IMR-90 (cell line): Measurements from ENCODE around the gene GPC6.

ENCODE experiments used
- CEBPB ChIP-seq: IDR thresholded peaks from 2 replicates; pipeline ENCODE4 v1.6.1; 2012; ENCODE audit warnings: low read depth, low read length, improper control_type of control experiment
- CHD1 ChIP-seq: IDR thresholded peaks from 2 replicates; pipeline ENCODE4 v1.6.1; 2012; ENCODE audit warnings: low read depth, low read length, improper control_type of control experiment
- FOS ChIP-seq: fragments of 150-350 bp; IDR thresholded peaks from 2 replicates; pipeline ENCODE4 v1.6.1; 2016; ENCODE audit warnings: low read depth, low read length
- MAFK ChIP-seq: IDR thresholded peaks from 2 replicates; pipeline ENCODE4 v1.6.1; 2012; ENCODE audit warnings: low read depth, low read length, improper control_type of control experiment
- MAZ ChIP-seq: IDR thresholded peaks from 2 replicates; pipeline ENCODE4 v1.6.1; 2012; ENCODE audit warnings: low read depth, mild to moderate bottlenecking, low read length, improper control_type of control experiment, moderate library complexity, borderline replicate concordance
- MXI1 ChIP-seq: IDR thresholded peaks from 2 replicates; pipeline ENCODE4 v1.6.1; 2012; ENCODE audit warnings: low read depth, mild to moderate bottlenecking, low read length, moderate library complexity, borderline replicate concordance
- NFE2L2 ChIP-seq: fragments of 150-350 bp; IDR thresholded peaks from 2 replicates; pipeline ENCODE4 v1.6.1; 2016; ENCODE audit warnings: low read depth, mild to moderate bottlenecking, low read length
- POLR2A ChIP-seq: IDR thresholded peaks from 2 replicates; pipeline ENCODE4 v1.6.1; 2012; ENCODE audit warnings: mild to moderate bottlenecking, low read depth, low read length
- RAD21 ChIP-seq: IDR thresholded peaks from 2 replicates; pipeline ENCODE4 v1.6.1; 2012; ENCODE audit warnings: low read length, improper control_type of control experiment
- RCOR1 ChIP-seq: IDR thresholded peaks from 2 replicates; pipeline ENCODE4 v1.6.1; 2012; ENCODE audit warnings: mild to moderate bottlenecking, low read length, improper control_type of control experiment; ENCODE audit not compliant: insufficient replicate concordance
- RFX5 ChIP-seq: IDR thresholded peaks from 2 replicates; pipeline ENCODE4 v1.8.0; 2012; ENCODE audit warnings: low read depth, mild to moderate bottlenecking, low read length, moderate library complexity
- SMC3 ChIP-seq: fragments of 150-350 bp; IDR thresholded peaks from 2 replicates; pipeline ENCODE4 v1.6.1; 2016; ENCODE audit warnings: low read depth, mild to moderate bottlenecking, antibody characterized with exemption, low read length, moderate library complexity
- TF ChIP-seq, protein P1 (sequence below): conservative IDR thresholded peaks from 2 replicates; pipeline ENCODE4 v1.5.1; 2012; ENCODE audit warnings: mild to moderate bottlenecking, low read depth, low read length, improper control_type of control experiment
- TF ChIP-seq, protein P2 (sequence below): fragments of 150-350 bp; IDR thresholded peaks from 2 replicates; pipeline ENCODE4 v1.6.1; 2017; ENCODE audit warnings: mild to moderate bottlenecking, antibody characterized with exemption, low read length, low read depth

DNA sequence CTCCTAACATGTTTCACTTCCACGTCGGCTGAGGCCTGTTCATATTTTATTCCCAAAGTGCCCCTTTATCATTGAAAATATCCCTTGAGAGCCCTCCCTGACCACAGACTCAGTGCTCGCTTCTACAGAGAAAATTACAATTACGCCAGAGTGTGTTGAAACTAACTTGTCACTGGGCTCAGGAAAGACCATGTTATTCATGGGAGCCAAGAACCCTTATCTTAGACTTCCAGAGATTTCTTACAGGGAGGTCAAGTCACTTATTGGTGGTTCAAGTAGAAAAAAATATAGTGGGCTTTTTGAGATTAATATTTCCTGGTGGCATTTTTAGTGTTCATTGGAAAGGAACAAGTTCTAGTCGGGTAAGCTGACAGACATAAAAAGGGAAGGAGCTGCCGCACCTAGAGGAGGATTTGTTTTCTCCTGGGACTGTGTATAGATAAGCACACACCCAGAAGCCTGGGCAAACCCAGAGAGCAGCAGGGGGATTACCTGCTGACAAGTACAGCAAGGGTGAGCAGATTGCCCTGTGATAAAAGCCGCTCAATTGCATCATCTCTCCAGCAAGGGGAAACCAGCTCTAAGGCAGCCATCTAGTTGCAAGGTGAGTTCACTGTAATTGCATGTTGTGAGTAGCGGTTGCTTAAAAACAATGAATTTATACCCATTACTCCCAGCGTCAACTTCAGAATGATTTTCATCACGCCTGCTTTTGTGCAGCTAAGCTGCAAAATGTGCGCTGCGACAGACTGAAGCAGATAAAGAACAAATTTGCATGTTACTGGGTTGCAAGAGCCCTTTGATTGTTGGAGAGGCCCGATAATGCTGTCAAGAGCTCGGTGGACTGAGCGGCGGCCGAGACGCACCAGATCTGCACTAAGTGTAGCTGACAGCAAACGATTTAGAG lies 1206.7 kb downstream of the GPC6 start:
- TF ChIP-seq, protein P1, sequence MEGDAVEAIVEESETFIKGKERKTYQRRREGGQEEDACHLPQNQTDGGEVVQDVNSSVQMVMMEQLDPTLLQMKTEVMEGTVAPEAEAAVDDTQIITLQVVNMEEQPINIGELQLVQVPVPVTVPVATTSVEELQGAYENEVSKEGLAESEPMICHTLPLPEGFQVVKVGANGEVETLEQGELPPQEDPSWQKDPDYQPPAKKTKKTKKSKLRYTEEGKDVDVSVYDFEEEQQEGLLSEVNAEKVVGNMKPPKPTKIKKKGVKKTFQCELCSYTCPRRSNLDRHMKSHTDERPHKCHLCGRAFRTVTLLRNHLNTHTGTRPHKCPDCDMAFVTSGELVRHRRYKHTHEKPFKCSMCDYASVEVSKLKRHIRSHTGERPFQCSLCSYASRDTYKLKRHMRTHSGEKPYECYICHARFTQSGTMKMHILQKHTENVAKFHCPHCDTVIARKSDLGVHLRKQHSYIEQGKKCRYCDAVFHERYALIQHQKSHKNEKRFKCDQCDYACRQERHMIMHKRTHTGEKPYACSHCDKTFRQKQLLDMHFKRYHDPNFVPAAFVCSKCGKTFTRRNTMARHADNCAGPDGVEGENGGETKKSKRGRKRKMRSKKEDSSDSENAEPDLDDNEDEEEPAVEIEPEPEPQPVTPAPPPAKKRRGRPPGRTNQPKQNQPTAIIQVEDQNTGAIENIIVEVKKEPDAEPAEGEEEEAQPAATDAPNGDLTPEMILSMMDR = no peak
- no peak for TF ChIP-seq RCOR1
- TF ChIP-seq RFX5 = no peak
- TF ChIP-seq POLR2A = no peak
- no peak for TF ChIP-seq RAD21
- no peak for TF ChIP-seq MXI1
- TF ChIP-seq NFE2L2 = no peak
- no peak for TF ChIP-seq MAZ
- no peak for TF ChIP-seq CHD1
- TF ChIP-seq, protein P2, sequence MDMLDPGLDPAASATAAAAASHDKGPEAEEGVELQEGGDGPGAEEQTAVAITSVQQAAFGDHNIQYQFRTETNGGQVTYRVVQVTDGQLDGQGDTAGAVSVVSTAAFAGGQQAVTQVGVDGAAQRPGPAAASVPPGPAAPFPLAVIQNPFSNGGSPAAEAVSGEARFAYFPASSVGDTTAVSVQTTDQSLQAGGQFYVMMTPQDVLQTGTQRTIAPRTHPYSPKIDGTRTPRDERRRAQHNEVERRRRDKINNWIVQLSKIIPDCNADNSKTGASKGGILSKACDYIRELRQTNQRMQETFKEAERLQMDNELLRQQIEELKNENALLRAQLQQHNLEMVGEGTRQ = no peak
- no peak for TF ChIP-seq SMC3
- TF ChIP-seq MAFK = no peak
- no peak for TF ChIP-seq FOS
- TF ChIP-seq CEBPB = peak; percentile 39; the same call in 1 of the 2 replicates
